VCaP (cell line): ENCODE results near the gene PI4K2A.

Experiments used
- H3K27ac ChIP-seq: fragments of 450-650 bp; 2 replicates; pipeline ENCODE4 v1.5.1; 2017
- TF ChIP-seq, protein P1 (sequence below): fragments of 450-650 bp; conservative IDR thresholded peaks from 2 replicates; pipeline ENCODE4 v1.5.1; 2017; ENCODE audit warnings: mild to moderate bottlenecking, moderate library complexity

PI4K2A gene

DNA sequence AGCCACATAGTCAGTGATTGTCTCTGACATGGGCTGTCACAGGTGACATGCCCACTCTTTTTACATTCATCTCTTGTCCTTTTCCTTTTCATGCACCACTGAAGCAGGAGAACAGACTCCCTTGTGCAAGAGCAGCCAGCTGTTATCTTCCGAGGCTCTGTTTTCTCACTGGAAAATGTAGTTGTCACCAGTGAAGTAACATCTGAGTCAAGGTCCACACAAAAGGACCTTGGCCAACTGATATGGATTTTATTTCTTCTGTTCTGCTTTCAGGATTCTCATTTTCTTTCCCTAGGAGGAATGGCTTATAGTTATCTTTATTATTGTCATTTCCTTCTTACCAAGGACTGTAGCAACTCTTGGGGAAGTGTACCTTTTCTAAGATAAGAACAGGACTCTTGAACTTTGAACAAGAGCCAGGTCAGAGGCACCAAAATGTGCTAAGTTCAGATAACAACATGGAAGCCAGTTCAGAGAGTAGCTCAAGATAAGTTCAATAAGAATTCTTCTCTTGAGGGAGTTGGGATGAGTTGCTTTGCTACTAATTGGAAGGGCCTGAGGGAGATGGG, 23.9 kb downstream of the PI4K2A start:
- TF ChIP-seq, protein P1, sequence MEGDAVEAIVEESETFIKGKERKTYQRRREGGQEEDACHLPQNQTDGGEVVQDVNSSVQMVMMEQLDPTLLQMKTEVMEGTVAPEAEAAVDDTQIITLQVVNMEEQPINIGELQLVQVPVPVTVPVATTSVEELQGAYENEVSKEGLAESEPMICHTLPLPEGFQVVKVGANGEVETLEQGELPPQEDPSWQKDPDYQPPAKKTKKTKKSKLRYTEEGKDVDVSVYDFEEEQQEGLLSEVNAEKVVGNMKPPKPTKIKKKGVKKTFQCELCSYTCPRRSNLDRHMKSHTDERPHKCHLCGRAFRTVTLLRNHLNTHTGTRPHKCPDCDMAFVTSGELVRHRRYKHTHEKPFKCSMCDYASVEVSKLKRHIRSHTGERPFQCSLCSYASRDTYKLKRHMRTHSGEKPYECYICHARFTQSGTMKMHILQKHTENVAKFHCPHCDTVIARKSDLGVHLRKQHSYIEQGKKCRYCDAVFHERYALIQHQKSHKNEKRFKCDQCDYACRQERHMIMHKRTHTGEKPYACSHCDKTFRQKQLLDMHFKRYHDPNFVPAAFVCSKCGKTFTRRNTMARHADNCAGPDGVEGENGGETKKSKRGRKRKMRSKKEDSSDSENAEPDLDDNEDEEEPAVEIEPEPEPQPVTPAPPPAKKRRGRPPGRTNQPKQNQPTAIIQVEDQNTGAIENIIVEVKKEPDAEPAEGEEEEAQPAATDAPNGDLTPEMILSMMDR = no peak
- H3K27ac ChIP-seq = no peak overlapping the region

GRCh38 chr10:97666992-97667391, 26.5 kb downstream of the PI4K2A start:
- TF ChIP-seq, protein P1 = no peak
- no peak overlapping the region for H3K27ac ChIP-seq

DNA sequence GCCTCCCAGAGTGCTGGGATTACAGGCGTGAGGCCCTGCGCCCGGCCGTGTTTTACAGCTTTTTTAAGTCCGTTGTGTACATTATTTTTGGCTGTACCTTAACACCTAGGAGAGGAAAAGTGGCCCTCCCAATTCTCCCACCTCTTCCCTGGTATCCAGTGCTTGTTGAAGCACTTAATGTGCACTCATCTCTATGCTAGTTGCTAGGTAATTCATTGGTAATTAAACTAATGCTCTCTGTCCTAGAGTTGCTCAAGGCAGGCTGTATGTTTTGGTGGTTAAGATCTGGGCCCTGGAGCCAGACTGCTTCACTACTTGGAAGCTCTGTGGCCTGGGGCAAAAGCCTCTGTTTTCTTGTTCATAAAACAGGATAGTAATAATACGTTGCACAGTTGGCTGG, 27.0 kb downstream of the PI4K2A start:
- TF ChIP-seq, protein P1 = no peak
- H3K27ac ChIP-seq = no peak overlapping the region

GRCh38 chr10:97669571-97669970, 29.1 kb downstream of the PI4K2A start:
- TF ChIP-seq, protein P1 = no peak
- H3K27ac ChIP-seq = no peak overlapping the region

DNA sequence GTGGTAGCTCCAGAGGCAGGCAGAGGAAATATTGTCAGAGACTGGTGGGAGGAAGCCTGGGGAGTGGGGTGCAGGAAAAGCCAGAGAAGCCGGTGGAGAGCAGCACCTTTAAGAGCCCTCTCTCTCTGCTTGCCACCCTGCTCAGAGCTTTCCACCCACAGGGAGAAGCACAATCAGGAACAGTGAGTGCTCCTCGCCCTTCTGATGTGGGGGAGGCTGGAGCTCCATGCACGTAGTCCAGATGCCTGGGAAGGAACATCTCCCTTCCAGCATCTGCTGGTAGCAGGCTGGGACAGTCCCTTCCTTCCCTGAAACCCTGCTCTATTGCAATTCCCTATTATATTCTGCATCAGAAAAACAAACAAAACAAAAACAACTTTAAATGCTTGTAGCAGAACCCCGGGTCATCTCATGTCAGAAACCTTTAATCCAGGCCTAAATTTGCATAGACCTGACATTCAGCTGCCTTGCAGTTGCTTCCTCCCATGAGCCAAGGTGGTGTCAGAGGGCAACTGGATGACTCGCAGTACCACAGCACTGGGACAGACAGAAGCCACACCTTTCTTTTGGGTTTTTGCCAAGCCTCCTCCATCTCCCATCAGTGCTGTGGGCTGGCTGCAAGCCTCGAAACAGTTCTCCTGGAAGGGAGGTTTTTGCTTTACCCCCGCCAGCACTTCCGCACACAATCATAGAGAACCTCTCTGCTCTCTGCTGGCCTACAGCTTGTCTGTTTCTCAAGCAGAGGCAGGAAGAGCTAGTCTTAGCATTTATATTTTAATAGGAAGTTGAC, 33.5 kb downstream of the PI4K2A start:
- TF ChIP-seq, protein P1 = no peak
- no peak overlapping the region for H3K27ac ChIP-seq

GRCh38 chr10:97675222-97675621, 34.8 kb downstream of the PI4K2A start:
- TF ChIP-seq, protein P1 = no peak
- no peak overlapping the region for H3K27ac ChIP-seq

DNA sequence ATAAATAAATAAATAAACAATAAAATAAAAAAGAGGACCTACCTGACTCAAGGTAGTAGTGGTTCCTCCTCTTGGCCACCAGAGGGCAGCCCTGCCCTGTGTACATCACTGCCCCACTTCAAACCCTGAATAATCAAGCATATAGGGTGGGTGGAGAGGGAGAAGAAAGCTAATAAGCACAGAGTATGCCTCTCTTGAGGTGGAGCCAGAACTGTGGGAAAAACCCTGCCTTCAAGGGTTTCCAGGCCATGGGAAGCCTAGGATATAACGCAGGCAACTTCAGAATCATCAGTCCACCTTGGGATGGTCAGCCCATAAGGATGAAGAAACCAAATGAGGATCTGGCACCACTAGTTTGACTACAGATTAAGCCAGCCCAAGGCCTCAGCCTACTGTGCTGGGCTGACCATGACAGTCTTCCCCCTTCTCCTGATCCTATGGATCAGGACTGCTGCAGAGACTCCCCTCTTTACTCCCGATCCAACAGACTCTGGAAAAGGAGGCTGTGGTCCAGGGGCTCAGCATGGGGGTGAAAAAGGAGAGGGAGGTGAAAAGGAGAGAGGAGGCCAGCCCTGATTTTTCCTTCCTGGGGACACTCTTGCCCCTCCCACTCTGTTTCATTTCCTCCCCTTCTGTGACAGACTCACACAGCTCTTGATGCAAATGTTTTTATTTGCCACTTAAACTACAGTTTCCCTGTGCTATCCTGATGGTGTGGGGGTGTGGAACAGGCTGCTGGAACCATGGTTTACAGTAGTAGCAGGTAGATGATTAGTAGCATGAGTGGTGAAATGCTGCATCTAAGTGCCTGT, 36.5 kb downstream of the PI4K2A start:
- TF ChIP-seq, protein P1 = peak; percentile 92
- H3K27ac ChIP-seq = no peak overlapping the region
